ENCODE results near the gene DIDO1.

- no peak for TF ChIP-seq POLR2A (IDR thresholded peaks at IDR 0.05)
- TF ChIP-seq, protein P1, sequence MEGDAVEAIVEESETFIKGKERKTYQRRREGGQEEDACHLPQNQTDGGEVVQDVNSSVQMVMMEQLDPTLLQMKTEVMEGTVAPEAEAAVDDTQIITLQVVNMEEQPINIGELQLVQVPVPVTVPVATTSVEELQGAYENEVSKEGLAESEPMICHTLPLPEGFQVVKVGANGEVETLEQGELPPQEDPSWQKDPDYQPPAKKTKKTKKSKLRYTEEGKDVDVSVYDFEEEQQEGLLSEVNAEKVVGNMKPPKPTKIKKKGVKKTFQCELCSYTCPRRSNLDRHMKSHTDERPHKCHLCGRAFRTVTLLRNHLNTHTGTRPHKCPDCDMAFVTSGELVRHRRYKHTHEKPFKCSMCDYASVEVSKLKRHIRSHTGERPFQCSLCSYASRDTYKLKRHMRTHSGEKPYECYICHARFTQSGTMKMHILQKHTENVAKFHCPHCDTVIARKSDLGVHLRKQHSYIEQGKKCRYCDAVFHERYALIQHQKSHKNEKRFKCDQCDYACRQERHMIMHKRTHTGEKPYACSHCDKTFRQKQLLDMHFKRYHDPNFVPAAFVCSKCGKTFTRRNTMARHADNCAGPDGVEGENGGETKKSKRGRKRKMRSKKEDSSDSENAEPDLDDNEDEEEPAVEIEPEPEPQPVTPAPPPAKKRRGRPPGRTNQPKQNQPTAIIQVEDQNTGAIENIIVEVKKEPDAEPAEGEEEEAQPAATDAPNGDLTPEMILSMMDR (IDR thresholded peaks at IDR 0.05), result no peak
- TF ChIP-seq EP300 (IDR thresholded peaks at IDR 0.05), result no peak
These were observed 9.1 kb upstream of the DIDO1 start for GRCh38 chr20:62935204-62935967.
